ENCODE measurements around the gene NET1.

DNA sequence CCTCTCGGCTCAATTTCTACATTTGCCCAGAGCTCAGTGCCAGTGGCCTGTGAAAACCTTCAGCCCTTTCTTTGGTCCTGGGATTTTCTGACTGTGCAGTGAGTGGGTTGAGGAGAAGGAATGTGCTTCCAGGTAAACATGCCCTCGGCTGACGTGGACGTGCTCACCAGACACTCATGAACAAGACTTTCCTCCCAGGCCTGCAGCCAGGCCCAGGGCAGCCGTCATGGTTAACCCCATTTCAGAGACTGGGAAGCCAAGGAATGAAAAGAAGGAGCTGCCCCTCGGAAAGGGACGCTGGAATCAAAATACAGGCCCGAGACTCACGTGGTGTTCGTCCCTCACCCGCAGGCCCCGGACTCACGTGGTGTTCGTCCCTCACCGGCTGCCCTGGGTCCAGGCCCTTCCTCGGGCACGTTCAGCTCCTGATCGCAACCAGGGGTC, 95.8 kb downstream of the NET1 start:
- no peak for TF ChIP-seq ZBTB7A (IDR thresholded peaks at IDR 0.05; ENCODE audit: low read depth)
- TF ChIP-seq, protein P1, sequence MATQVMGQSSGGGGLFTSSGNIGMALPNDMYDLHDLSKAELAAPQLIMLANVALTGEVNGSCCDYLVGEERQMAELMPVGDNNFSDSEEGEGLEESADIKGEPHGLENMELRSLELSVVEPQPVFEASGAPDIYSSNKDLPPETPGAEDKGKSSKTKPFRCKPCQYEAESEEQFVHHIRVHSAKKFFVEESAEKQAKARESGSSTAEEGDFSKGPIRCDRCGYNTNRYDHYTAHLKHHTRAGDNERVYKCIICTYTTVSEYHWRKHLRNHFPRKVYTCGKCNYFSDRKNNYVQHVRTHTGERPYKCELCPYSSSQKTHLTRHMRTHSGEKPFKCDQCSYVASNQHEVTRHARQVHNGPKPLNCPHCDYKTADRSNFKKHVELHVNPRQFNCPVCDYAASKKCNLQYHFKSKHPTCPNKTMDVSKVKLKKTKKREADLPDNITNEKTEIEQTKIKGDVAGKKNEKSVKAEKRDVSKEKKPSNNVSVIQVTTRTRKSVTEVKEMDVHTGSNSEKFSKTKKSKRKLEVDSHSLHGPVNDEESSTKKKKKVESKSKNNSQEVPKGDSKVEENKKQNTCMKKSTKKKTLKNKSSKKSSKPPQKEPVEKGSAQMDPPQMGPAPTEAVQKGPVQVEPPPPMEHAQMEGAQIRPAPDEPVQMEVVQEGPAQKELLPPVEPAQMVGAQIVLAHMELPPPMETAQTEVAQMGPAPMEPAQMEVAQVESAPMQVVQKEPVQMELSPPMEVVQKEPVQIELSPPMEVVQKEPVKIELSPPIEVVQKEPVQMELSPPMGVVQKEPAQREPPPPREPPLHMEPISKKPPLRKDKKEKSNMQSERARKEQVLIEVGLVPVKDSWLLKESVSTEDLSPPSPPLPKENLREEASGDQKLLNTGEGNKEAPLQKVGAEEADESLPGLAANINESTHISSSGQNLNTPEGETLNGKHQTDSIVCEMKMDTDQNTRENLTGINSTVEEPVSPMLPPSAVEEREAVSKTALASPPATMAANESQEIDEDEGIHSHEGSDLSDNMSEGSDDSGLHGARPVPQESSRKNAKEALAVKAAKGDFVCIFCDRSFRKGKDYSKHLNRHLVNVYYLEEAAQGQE (IDR thresholded peaks at IDR 0.05; ENCODE audit: low read depth) = no peak
- no peak for TF ChIP-seq RAD21 (IDR thresholded peaks at IDR 0.05; ENCODE audit: low read depth)
- TF ChIP-seq, protein P2, sequence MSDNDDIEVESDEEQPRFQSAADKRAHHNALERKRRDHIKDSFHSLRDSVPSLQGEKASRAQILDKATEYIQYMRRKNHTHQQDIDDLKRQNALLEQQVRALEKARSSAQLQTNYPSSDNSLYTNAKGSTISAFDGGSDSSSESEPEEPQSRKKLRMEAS (IDR thresholded peaks at IDR 0.05) = no peak
